ENCODE data around the gene WDR87.

Gene WDR87

DNA sequence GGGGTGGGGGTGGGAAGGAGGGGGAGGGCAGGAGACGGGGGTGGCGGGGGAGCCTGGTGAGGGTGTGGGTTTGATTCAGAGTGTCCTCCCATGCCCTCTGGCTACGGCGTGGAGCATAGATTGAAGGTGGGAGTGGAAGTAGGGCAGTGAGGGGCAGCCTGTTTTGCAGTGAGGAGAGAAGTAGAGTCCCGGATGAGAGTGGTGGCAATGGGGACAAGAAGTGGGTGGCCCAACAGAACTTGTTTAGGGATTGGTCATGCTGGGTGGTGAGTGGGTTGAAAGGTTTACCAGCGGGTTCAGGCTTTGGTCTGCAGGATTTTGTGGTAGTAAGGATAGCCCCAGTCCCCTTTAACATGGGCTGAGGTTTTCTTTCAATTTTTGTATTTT, 36.1 kb upstream of the WDR87 start:
- peak; percentile 60; the same call in 1 of the 2 replicates for TF ChIP-seq EGR2 (tag by site-specific recombination; IDR thresholded peaks at IDR 0.05; ENCODE audit: low read depth)
- peak; percentile 77 for TF ChIP-seq ZFHX2 (tag by site-specific recombination; conservative IDR thresholded peaks at IDR 0.05)
- TF ChIP-seq, protein P1, sequence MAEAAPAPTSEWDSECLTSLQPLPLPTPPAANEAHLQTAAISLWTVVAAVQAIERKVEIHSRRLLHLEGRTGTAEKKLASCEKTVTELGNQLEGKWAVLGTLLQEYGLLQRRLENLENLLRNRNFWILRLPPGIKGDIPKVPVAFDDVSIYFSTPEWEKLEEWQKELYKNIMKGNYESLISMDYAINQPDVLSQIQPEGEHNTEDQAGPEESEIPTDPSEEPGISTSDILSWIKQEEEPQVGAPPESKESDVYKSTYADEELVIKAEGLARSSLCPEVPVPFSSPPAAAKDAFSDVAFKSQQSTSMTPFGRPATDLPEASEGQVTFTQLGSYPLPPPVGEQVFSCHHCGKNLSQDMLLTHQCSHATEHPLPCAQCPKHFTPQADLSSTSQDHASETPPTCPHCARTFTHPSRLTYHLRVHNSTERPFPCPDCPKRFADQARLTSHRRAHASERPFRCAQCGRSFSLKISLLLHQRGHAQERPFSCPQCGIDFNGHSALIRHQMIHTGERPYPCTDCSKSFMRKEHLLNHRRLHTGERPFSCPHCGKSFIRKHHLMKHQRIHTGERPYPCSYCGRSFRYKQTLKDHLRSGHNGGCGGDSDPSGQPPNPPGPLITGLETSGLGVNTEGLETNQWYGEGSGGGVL (tag by site-specific recombination; IDR thresholded peaks at IDR 0.05), result no peak
- TF ChIP-seq ZNF266 (tag by site-specific recombination; IDR thresholded peaks at IDR 0.05; ENCODE audit: low read depth), result no peak
- TF ChIP-seq, protein P2, sequence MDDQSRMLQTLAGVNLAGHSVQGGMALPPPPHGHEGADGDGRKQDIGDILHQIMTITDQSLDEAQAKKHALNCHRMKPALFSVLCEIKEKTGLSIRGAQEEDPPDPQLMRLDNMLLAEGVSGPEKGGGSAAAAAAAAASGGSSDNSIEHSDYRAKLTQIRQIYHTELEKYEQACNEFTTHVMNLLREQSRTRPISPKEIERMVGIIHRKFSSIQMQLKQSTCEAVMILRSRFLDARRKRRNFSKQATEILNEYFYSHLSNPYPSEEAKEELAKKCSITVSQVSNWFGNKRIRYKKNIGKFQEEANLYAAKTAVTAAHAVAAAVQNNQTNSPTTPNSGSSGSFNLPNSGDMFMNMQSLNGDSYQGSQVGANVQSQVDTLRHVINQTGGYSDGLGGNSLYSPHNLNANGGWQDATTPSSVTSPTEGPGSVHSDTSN (CRISPR knock-in tag; IDR thresholded peaks at IDR 0.05), result no peak
- H3K4me1 ChIP-seq (ENCODE audit: control insufficient read depth, insufficient read depth, low read length), result peaks cover 15% of the 10 kb centered on the region
- H3K27ac ChIP-seq (ENCODE audit: extremely low read depth, low read depth, low read length), result no peak overlapping the region
- peaks cover 0 to 19% of the 10 kb centered on the region in 2 experiments; a peak in 1 of 3 replicates for H3K36me3 ChIP-seq (ENCODE audit: control insufficient read depth in 2 of 2, insufficient read depth in 1 of 2, low read length in 2 of 2)
- ChIA-PET CTCF (no interaction called here), POLR2A (no interaction called here)
- H3K9me3 ChIP-seq (ENCODE audit: control insufficient read depth, insufficient read depth, low read depth, low read length), result peaks cover 6% of the 10 kb centered on the region
- no peak overlapping the region for H3K4me3 ChIP-seq (ENCODE audit: low read depth, low read length)

DNA sequence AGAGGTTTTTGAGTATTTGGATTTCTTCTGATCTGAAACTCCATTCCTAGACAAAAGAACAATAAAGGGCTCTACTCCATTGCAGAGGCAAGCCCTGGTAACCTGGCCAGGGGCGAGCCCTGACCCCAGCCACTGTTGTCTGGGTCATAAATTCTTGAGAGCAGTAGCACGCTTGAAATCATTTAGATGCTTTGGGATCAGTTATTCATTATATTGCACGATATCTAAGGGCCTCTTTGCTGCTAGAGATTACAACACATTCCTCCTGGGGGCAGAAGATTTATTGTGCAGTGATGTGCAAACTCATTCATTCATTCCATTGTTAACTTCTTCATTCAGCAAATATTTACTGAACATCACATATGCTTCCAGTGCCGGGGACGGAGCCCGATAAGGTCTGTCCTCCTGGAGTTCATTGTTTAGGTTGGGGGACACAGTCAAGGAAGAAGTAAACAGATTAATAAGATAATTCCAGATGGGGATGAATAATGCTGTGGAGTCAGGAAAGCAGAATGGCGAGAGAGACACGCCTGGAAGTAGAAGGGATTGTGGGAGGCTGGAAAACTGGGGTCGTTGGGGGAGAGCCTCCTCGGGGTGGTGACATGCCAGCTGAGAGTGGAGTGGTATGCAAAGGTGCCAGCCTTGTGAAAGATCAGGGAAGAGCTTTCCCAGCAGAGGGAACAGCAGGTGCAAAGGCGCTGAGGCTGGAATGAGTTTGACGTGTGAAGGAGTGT, 35.6 kb upstream of the WDR87 start:
- Histone ChIP-seq H3K4me1 (ENCODE audit: control insufficient read depth, insufficient read depth, low read length) (peaks cover 15% of the 10 kb centered on the region), H3K27ac (ENCODE audit: extremely low read depth, low read depth, low read length) (no peak overlapping the region), H3K4me3 (ENCODE audit: low read depth, low read length) (no peak overlapping the region), H3K9me3 (ENCODE audit: control insufficient read depth, insufficient read depth, low read depth, low read length) (peaks cover 6% of the 10 kb centered on the region), H3K36me3 (ENCODE audit: control insufficient read depth in 2 of 2, insufficient read depth in 1 of 2, low read length in 2 of 2) (peaks cover 0 to 19% of the 10 kb centered on the region in 2 experiments; a peak in 1 of 3 replicates)
- TF ChIP-seq SP3 (tag by site-specific recombination; IDR thresholded peaks at IDR 0.05), result no peak
- TF ChIP-seq ZNF433 (tag by site-specific recombination; IDR thresholded peaks at IDR 0.05; ENCODE audit: low read depth), result no peak
- TF ChIP-seq ZNF747 (tag by site-specific recombination; IDR thresholded peaks at IDR 0.05), result no peak
- TF ChIP-seq ZNF223 (tag by site-specific recombination; IDR thresholded peaks at IDR 0.05), result no peak
- TF ChIP-seq ZNF24 (tag by site-specific recombination; IDR thresholded peaks at IDR 0.05), result peak; percentile 86
- TF ChIP-seq ZNF37A (tag by site-specific recombination; IDR thresholded peaks at IDR 0.05), result no peak
- 0 out of 2 replicates have a peak, but pooled peaks have one; percentile 14 for TF ChIP-seq ZNF341 (tag by site-specific recombination; IDR thresholded peaks at IDR 0.05; ENCODE audit: low read depth)
- TF ChIP-seq, protein P3, sequence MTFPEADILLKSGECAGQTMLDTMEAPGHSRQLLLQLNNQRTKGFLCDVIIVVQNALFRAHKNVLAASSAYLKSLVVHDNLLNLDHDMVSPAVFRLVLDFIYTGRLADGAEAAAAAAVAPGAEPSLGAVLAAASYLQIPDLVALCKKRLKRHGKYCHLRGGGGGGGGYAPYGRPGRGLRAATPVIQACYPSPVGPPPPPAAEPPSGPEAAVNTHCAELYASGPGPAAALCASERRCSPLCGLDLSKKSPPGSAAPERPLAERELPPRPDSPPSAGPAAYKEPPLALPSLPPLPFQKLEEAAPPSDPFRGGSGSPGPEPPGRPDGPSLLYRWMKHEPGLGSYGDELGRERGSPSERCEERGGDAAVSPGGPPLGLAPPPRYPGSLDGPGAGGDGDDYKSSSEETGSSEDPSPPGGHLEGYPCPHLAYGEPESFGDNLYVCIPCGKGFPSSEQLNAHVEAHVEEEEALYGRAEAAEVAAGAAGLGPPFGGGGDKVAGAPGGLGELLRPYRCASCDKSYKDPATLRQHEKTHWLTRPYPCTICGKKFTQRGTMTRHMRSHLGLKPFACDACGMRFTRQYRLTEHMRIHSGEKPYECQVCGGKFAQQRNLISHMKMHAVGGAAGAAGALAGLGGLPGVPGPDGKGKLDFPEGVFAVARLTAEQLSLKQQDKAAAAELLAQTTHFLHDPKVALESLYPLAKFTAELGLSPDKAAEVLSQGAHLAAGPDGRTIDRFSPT (tag by site-specific recombination; IDR thresholded peaks at IDR 0.05), result no peak
- TF ChIP-seq FEZF1 (tag by site-specific recombination; IDR thresholded peaks at IDR 0.05), result peak; percentile 16; the same call in 1 of the 2 replicates
- CTCF ChIA-PET, result interaction anchor here (0.7 kb wide), 1 partner anchor 21 kb away, joined by 3 read pairs; no protein-coding TSS in a partner anchor
- POLR2A ChIA-PET, result no interaction called here

DNA sequence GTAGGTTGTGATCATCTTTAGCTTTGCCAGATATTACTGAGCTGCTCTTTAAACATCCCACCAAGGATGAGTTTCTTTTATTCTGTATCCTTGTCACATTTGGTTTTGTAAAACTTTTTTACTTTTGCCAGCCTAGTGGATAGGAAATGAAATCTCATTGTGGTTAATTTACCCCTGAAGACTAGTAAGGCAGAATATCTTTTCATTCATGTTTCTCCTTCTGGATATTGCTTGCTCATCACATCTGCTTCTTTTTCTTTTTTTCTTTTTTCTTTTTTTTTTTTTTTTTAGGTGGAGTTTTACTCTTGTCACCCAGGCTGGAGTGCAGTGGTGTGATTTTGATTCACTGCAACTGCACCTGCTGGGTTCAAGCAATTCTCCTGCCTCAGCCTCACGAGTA, 32.0 kb upstream of the WDR87 start:
- CTCF ChIA-PET, result interaction anchor here (2.5 to 3.3 kb wide), 2 partner anchors 36 to 204 kb away, joined by 6 to 9 read pairs; no protein-coding TSS in a partner anchor
- H3K9me3 ChIP-seq (ENCODE audit: control insufficient read depth, insufficient read depth, low read depth, low read length), result peaks cover 17% of the 10 kb centered on the region
- no peak overlapping the region for H3K4me3 ChIP-seq (ENCODE audit: low read depth, low read length)
- peaks cover 20% of the 10 kb centered on the region for H3K4me1 ChIP-seq (ENCODE audit: control insufficient read depth, insufficient read depth, low read length)
- no peak overlapping the region for H3K27ac ChIP-seq (ENCODE audit: extremely low read depth, low read depth, low read length)
- peaks cover 5 to 23% of the 10 kb centered on the region in 2 experiments for H3K36me3 ChIP-seq (ENCODE audit: control insufficient read depth in 2 of 2, insufficient read depth in 1 of 2, low read length in 2 of 2)
- POLR2A ChIA-PET, result no interaction called here
- TF ChIP-seq, protein P4, sequence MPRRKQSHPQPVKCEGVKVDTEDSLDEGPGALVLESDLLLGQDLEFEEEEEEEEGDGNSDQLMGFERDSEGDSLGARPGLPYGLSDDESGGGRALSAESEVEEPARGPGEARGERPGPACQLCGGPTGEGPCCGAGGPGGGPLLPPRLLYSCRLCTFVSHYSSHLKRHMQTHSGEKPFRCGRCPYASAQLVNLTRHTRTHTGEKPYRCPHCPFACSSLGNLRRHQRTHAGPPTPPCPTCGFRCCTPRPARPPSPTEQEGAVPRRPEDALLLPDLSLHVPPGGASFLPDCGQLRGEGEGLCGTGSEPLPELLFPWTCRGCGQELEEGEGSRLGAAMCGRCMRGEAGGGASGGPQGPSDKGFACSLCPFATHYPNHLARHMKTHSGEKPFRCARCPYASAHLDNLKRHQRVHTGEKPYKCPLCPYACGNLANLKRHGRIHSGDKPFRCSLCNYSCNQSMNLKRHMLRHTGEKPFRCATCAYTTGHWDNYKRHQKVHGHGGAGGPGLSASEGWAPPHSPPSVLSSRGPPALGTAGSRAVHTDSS (tag by site-specific recombination; IDR thresholded peaks at IDR 0.05), result no peak
- TF ChIP-seq ZNF391 (tag by site-specific recombination; IDR thresholded peaks at IDR 0.05; ENCODE audit: borderline replicate concordance, low read depth), result no peak
- TF ChIP-seq SALL2 (tag by site-specific recombination; IDR thresholded peaks at IDR 0.05; ENCODE audit: borderline replicate concordance), result no peak
- TF ChIP-seq ZNF558 (tag by site-specific recombination; IDR thresholded peaks at IDR 0.05), result no peak
- no peak for TF ChIP-seq ZFP41 (tag by site-specific recombination; IDR thresholded peaks at IDR 0.05; ENCODE audit: borderline replicate concordance)
- TF ChIP-seq ZNF768 (tag by site-specific recombination; IDR thresholded peaks at IDR 0.05), result no peak
- TF ChIP-seq ZNF473 (tag by site-specific recombination; IDR thresholded peaks at IDR 0.05), result no peak
- TF ChIP-seq ZNF214 (tag by site-specific recombination; IDR thresholded peaks at IDR 0.05; ENCODE audit: borderline replicate concordance), result no peak
- TF ChIP-seq, protein P5, sequence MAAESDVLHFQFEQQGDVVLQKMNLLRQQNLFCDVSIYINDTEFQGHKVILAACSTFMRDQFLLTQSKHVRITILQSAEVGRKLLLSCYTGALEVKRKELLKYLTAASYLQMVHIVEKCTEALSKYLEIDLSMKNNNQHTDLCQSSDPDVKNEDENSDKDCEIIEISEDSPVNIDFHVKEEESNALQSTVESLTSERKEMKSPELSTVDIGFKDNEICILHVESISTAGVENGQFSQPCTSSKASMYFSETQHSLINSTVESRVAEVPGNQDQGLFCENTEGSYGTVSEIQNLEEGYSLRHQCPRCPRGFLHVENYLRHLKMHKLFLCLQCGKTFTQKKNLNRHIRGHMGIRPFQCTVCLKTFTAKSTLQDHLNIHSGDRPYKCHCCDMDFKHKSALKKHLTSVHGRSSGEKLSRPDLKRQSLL (tag by site-specific recombination; IDR thresholded peaks at IDR 0.05), result no peak
